SK-N-SH (cell line): Measurements from ENCODE around the gene GALNT1. TPM values are rescaled to one million over a fixed set of nuclear protein-coding genes. Genes with fewer than 3 reads are reported as not detected.

ENCODE experiments used
- CTCF ChIA-PET: fragments of 300-600, 350-600 bp; formaldehyde crosslinking; extraction: SDS; loops from one replicate; lab custom pipeline; 2021; lab: Yijun Ruan, JAX
- POLR2A ChIA-PET: fragments of 350-600 bp; sonication (Branson Sonifier 250); formaldehyde crosslinking; extraction: SDS; loops from one replicate; lab custom pipeline; 2020; ENCODE audit warnings: antibody characterized with exemption, inconsistent platforms; lab: Yijun Ruan, JAX
- DNase-seq: peaks from one replicate; pipeline ENCODE4 v3.0.0; 2012
- H2AFZ ChIP-seq: fragments of 200-600 bp; sonication (generic); 2 replicates; pipeline ENCODE4 v1.8.1; 2016; ENCODE audit warnings: antibody characterized with exemption, mild to moderate bottlenecking, low read depth
- H3F3A ChIP-seq: fragments of 200-600 bp; sonication (generic); replicated peaks from 2 replicates; pipeline ENCODE3; 2016; ENCODE audit warnings: antibody characterized with exemption, mild to moderate bottlenecking; ENCODE audit not compliant: insufficient read depth
- H3K27ac ChIP-seq, 2 experiments: fragments of 200-500 bp in 1 of 2; fragments of 200-600 bp in 1 of 2; sonication (Bioruptor generic) in 1 of 2; sonication (generic), shearing (Covaris generic) in 1 of 2; 2 replicates each; pipeline versions ENCODE4 v1.5.1 to v1.6.1; 2014 to 2016; ENCODE audit warnings: low read depth in 2 of 2, inconsistent platforms in 1 of 2, low read length in 1 of 2, mild to moderate bottlenecking in 1 of 2, mixed read lengths in 1 of 2
- H3K27me3 ChIP-seq: fragments of 200-600 bp; sonication (generic), shearing (Covaris generic); 2 replicates; pipeline ENCODE4 v1.6.1; 2016; ENCODE audit warnings: mixed run types; ENCODE audit not compliant: insufficient read depth
- H3K36me3 ChIP-seq, 2 experiments: fragments of 200-500 bp in 1 of 2; fragments of 200-600 bp in 1 of 2; sonication (Bioruptor generic) in 1 of 2; sonication (generic) in 1 of 2; replicated peaks in 1 of 2; 2 replicates each; pipeline versions ENCODE3 to v1.5.1; 2014 to 2016; ENCODE audit warnings: low read length in 1 of 2, mild to moderate bottlenecking in 1 of 2; ENCODE audit not compliant: insufficient read depth in 2 of 2, control insufficient read depth in 1 of 2
- H3K4me1 ChIP-seq, 2 experiments: fragments of 200-500 bp in 1 of 2; fragments of 200-600 bp in 1 of 2; sonication (Bioruptor generic) in 1 of 2; sonication (generic), shearing (Covaris generic) in 1 of 2; 2 replicates each; pipeline versions ENCODE4 v1.5.1 to v1.6.1; 2014 to 2016; ENCODE audit warnings: low read depth in 1 of 2, low read length in 1 of 2, mixed run types in 1 of 2; ENCODE audit not compliant: insufficient read depth in 2 of 2, control insufficient read depth in 1 of 2
- H3K4me2 ChIP-seq: fragments of 200-600 bp; sonication (generic), shearing (Covaris generic); 2 replicates; pipeline ENCODE4 v1.6.1; 2017; ENCODE audit warnings: mixed run types
- H3K4me3 ChIP-seq, 2 experiments: fragments of 200-500 bp in 1 of 2; fragments of 200-600 bp in 1 of 2; sonication (Bioruptor generic) in 1 of 2; sonication (generic), shearing (Covaris generic) in 1 of 2; 2 replicates each; pipeline versions ENCODE4 v1.5.1 to v1.8.1; 2014 to 2016; ENCODE audit warnings: low read depth in 2 of 2, inconsistent platforms in 1 of 2, low read length in 1 of 2, mild to moderate bottlenecking in 1 of 2, mixed read lengths in 1 of 2, moderate library complexity in 1 of 2
- H3K79me2 ChIP-seq: fragments of 200-600 bp; sonication (generic); 2 replicates; pipeline ENCODE4 v1.8.1; 2017; ENCODE audit warnings: mild to moderate bottlenecking; ENCODE audit not compliant: insufficient read depth
- H3K9ac ChIP-seq: fragments of 200-600 bp; sonication (generic); 2 replicates; pipeline ENCODE4 v1.6.1; 2017; ENCODE audit warnings: mixed run types
- H3K9me2 ChIP-seq: fragments of 200-600 bp; sonication (generic); 2 replicates; pipeline ENCODE4 v1.6.1; 2017; ENCODE audit warnings: mixed run types
- H3K9me3 ChIP-seq: fragments of 200-600 bp; sonication (generic); 2 replicates; pipeline ENCODE4 v1.6.1; 2017; ENCODE audit warnings: mixed run types, mild to moderate bottlenecking, moderate library complexity
- H4K20me1 ChIP-seq: fragments of 200-600 bp; sonication (generic); 2 replicates; pipeline ENCODE4 v1.6.1; 2017; ENCODE audit warnings: mild to moderate bottlenecking, mixed run types; ENCODE audit not compliant: insufficient read depth
- CHD2 ChIP-seq: fragments of 150-350 bp; IDR thresholded peaks from 2 replicates; pipeline ENCODE4 v1.6.1; 2018; ENCODE audit warnings: low read length; ENCODE audit not compliant: partially characterized antibody
- CTCF ChIP-seq: fragments of 200-600 bp; sonication (generic); IDR thresholded peaks from 2 replicates; pipeline ENCODE4 v1.6.1; 2017; ENCODE audit warnings: antibody characterized with exemption, mild to moderate bottlenecking, moderate library complexity
- EP300 ChIP-seq, 2 experiments: IDR thresholded peaks; 2 replicates each; pipeline versions ENCODE4 v1.4.0 to v1.6.1; 2012; ENCODE audit warnings: borderline replicate concordance in 1 of 2, low read depth in 1 of 2, low read length in 1 of 2
- FOSL2 ChIP-seq: IDR thresholded peaks from 2 replicates; pipeline ENCODE4 v1.4.0; 2012; ENCODE audit warnings: low read depth, mild to moderate bottlenecking, moderate library complexity, borderline replicate concordance
- FOXJ3 ChIP-seq: sonication (generic); formaldehyde crosslinking; IDR thresholded peaks from 2 replicates; pipeline ENCODE4 v1.5.1; 2020; ENCODE audit warnings: mild to moderate bottlenecking, missing genetic modification reagents
- GATA2 ChIP-seq: sonication (generic); formaldehyde crosslinking; IDR thresholded peaks from 2 replicates; pipeline ENCODE4 v1.5.0; 2020; ENCODE audit warnings: mild to moderate bottlenecking, missing genetic modification reagents
- JUND ChIP-seq: IDR thresholded peaks from 2 replicates; pipeline ENCODE4 v1.4.0; 2012
- MAX ChIP-seq: IDR thresholded peaks from 2 replicates; pipeline ENCODE4 v1.4.0; 2012; ENCODE audit warnings: low read depth
- NRF1 ChIP-seq: IDR thresholded peaks from 2 replicates; pipeline ENCODE4 v1.6.1; 2012; ENCODE audit warnings: low read depth, mild to moderate bottlenecking, low read length
- PBX3 ChIP-seq: IDR thresholded peaks from 2 replicates; pipeline ENCODE4; 2012
- POLR2AphosphoS5 ChIP-seq: IDR thresholded peaks from 2 replicates; pipeline ENCODE4 v1.6.1; 2012; ENCODE audit warnings: low read depth, low read length
- RAD21 ChIP-seq: IDR thresholded peaks from 2 replicates; pipeline ENCODE4 v1.6.1; 2012; ENCODE audit warnings: mild to moderate bottlenecking, low read length
- RCOR1 ChIP-seq: fragments of 150-350 bp; IDR thresholded peaks from 2 replicates; pipeline ENCODE4 v1.6.1; 2017; ENCODE audit warnings: antibody characterized with exemption, low read length
- REST ChIP-seq: IDR thresholded peaks from 2 replicates; pipeline ENCODE4 v1.6.1; 2012; ENCODE audit warnings: mild to moderate bottlenecking, low read depth, low read length, moderate library complexity
- RFX5 ChIP-seq: IDR thresholded peaks from 2 replicates; pipeline ENCODE4 v1.6.1; 2012; ENCODE audit warnings: mild to moderate bottlenecking, improper control_type of control experiment, low read length
- RXRA ChIP-seq: IDR thresholded peaks from 2 replicates; pipeline ENCODE4 v1.4.0; 2012; ENCODE audit warnings: low read depth, mild to moderate bottlenecking, borderline replicate concordance
- SMC3 ChIP-seq: IDR thresholded peaks from 2 replicates; pipeline ENCODE4 v1.6.1; 2012; ENCODE audit warnings: low read depth, low read length, improper control_type of control experiment
- TCF12 ChIP-seq: IDR thresholded peaks from 2 replicates; pipeline ENCODE4 v1.4.0; 2012
- USF2 ChIP-seq: fragments of 150-350 bp; IDR thresholded peaks from 2 replicates; pipeline ENCODE4 v1.6.1; 2017; ENCODE audit warnings: antibody characterized with exemption, low read length, low read depth, borderline replicate concordance
- YY1 ChIP-seq: IDR thresholded peaks from 2 replicates; pipeline ENCODE4 v1.4.0; 2012; ENCODE audit warnings: low read depth, mild to moderate bottlenecking
- WGBS: methylation state at CpG from one replicate; pipeline ENCODE4 v1.1.6; 2017; ENCODE audit warnings: low lambda C conversion rate; 5-methylcytosine and 5-hydroxymethylcytosine counted together
- polyA plus RNA-seq, 3 experiments: library from polyadenylated mRNA; depleted of rRNA; stranded (reverse); fragments of >200 nt; gene quantifications; 2 replicates each; pipeline ENCODE4 v1.2.3, GENCODE V29; 2012

The GALNT1 gene
- polyA plus RNA-seq, 1 of the 3 experiments (the other 2 are of a cell fraction), result 15.7 TPM

- Histone ChIP-seq H3K9me2 (no peaks in the 10 kb centered on the region), H4K20me1 (no peaks in the 10 kb centered on the region), H3K9ac (no peak overlapping the region), H2AFZ (no peak overlapping the region), H3K4me3 (no peak overlapping the region), H3K4me2 (no peak overlapping the region), H3K9me3 (no peaks in the 10 kb centered on the region), H3F3A (no peaks in the 10 kb centered on the region)
- CTCF ChIA-PET, result interaction anchor here (0.8 kb wide), 1 partner anchor 433 kb away, joined by 3 read pairs; no protein-coding TSS in a partner anchor
- no peak for DNase-seq
- TF ChIP-seq CHD2 (no peak), RAD21 (no peak), GATA2 (CRISPR knock-in tag) (no peak), REST (no peak), RCOR1 (no peak), TCF12 (no peak), POLR2AphosphoS5 (no peak), NRF1 (no peak), RFX5 (no peak), USF2 (no peak), MAX (no peak), RXRA (no peak), SMC3 (no peak)
- TF ChIP-seq, all 33 proteins: peak for 0
- 99% methylated on average over 4 of the region's 4 CpGs for WGBS
- Histone ChIP-seq H3K4me1 (no peaks in the 10 kb centered on the region; a peak in 1 of 4 replicates), H3K79me2 (no peaks in the 10 kb centered on the region), H3K27me3 (no peaks in the 10 kb centered on the region), H3K27ac (no peak overlapping the region), H3K36me3 (no peaks in the 10 kb centered on the region)
- POLR2A ChIA-PET, result no interaction called here
Observed at GRCh38 chr18:35658112-35658511, 76.6 kb downstream of the GALNT1 start.

- H3K79me2 ChIP-seq, result no peaks in the 10 kb centered on the region
- no peaks in the 10 kb centered on the region for H3F3A ChIP-seq
- TF ChIP-seq CTCF, result peak; percentile 32; the same call in 1 of the 2 replicates
- no peak for TF ChIP-seq RXRA
- peak; percentile 50 for TF ChIP-seq RAD21
- no peak for TF ChIP-seq YY1
- TF ChIP-seq MAX, result no peak
- TF ChIP-seq FOSL2, result no peak
- no peak for TF ChIP-seq TCF12
- no peak for TF ChIP-seq RFX5
- TF ChIP-seq PBX3, result no peak
- TF ChIP-seq FOXJ3 (CRISPR knock-in tag), result no peak
- no peak for TF ChIP-seq CHD2
- no peak for TF ChIP-seq JUND
- no peak for TF ChIP-seq EP300 (IDR thresholded peaks at IDR 0.05; ENCODE audit: borderline replicate concordance in 1 of 2, low read depth in 1 of 2, low read length in 1 of 2)
Observed at GRCh38 chr18:35661483-35662146, 80.1 kb downstream of the GALNT1 start.

More at GRCh38 chr18:35661483-35662146, 80.1 kb downstream of the GALNT1 start:
- WGBS, result 72% methylated on average over 5 of the region's 5 CpGs
- CTCF ChIA-PET, result interaction anchor here (0.7 to 1.7 kb wide), 6 partner anchors 16 to 616 kb away, joined by 3 to 6 read pairs (median 3); no protein-coding TSS in a partner anchor
- DNase-seq, result peak; percentile 8
- Histone ChIP-seq H3K4me1 (no peaks in the 10 kb centered on the region; a peak in 1 of 4 replicates), H2AFZ (no peak overlapping the region), H3K9me2 (no peaks in the 10 kb centered on the region), H3K9me3 (no peaks in the 10 kb centered on the region), H3K9ac (no peak overlapping the region), H3K4me2 (no peak overlapping the region), H3K4me3 (no peak overlapping the region), H3K27ac (no peak overlapping the region), H4K20me1 (no peaks in the 10 kb centered on the region), H3K36me3 (peaks cover 19 to 22% of the 10 kb centered on the region in 2 experiments), H3K27me3 (no peaks in the 10 kb centered on the region)
- POLR2A ChIA-PET, result no interaction called here
